Measurements from ENCODE around the gene RPP40. TPM values are rescaled to one million over a fixed set of nuclear protein-coding genes. Genes with fewer than 3 reads are reported as not detected.

Gene RPP40
- total and polyA plus RNA-seq, 9 of the 15 experiments (the other 6 are each of a cell fraction or from before 2014, with no cell fraction given), result 22.6 to 114 (median 39.0) TPM

DNA sequence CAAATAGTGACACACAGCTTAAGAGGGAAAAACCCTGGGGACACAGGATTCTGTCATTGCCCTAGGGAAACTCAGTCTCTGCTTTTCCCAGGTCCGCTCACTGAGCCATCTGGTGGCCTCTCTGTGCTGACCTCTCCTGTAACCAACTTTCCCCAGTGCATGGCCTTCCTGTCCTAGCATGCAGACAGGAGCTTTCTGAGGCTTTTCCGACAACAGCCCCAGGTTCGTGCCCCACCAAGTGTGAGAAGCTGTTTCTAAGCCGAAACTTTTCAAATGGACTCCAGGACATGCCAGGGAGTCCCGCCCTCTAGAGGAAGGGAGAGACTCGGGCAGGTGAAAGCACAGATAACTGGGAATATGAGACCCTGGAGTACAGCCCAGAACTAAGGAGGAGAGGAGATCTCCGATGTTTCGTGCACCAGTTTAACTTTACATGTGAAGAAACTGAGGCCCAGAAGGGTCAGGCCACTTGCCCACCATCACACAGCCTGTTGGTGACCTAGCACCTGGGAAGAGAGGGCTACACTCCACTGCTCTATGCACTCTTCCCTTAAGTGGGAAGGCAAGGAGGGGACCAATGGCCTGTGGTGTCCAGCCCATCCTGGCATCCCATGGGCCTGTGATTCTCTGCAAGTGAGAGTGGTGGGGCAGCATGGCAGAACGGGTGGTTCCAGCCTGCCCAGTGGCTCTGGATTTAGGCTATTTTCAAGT, 46.2 kb downstream of the RPP40 start (continued):
- TF ChIP-seq, protein P1, sequence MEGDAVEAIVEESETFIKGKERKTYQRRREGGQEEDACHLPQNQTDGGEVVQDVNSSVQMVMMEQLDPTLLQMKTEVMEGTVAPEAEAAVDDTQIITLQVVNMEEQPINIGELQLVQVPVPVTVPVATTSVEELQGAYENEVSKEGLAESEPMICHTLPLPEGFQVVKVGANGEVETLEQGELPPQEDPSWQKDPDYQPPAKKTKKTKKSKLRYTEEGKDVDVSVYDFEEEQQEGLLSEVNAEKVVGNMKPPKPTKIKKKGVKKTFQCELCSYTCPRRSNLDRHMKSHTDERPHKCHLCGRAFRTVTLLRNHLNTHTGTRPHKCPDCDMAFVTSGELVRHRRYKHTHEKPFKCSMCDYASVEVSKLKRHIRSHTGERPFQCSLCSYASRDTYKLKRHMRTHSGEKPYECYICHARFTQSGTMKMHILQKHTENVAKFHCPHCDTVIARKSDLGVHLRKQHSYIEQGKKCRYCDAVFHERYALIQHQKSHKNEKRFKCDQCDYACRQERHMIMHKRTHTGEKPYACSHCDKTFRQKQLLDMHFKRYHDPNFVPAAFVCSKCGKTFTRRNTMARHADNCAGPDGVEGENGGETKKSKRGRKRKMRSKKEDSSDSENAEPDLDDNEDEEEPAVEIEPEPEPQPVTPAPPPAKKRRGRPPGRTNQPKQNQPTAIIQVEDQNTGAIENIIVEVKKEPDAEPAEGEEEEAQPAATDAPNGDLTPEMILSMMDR (IDR thresholded peaks at IDR 0.05 in 2 of 3, conservative IDR thresholded peaks at IDR 0.05 in 1 of 3; ENCODE audit: insufficient read depth in 2 of 3, low read depth in 1 of 3, low read length in 3 of 3), result peak; percentile 47 to 63 (median 57); a peak in 5 of 6 replicates
- TF ChIP-seq, protein P2, sequence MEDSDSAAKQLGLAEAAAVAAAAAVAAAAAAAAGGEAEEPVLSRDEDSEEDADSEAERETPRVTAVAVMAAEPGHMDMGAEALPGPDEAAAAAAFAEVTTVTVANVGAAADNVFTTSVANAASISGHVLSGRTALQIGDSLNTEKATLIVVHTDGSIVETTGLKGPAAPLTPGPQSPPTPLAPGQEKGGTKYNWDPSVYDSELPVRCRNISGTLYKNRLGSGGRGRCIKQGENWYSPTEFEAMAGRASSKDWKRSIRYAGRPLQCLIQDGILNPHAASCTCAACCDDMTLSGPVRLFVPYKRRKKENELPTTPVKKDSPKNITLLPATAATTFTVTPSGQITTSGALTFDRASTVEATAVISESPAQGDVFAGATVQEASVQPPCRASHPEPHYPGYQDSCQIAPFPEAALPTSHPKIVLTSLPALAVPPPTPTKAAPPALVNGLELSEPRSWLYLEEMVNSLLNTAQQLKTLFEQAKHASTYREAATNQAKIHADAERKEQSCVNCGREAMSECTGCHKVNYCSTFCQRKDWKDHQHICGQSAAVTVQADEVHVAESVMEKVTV (CRISPR knock-in tag; IDR thresholded peaks at IDR 0.05), result no peak
- peak in 1 of 2 experiments; percentile 60; a peak in 2 of 4 replicates for TF ChIP-seq RAD21 (CRISPR knock-in tag; conservative IDR thresholded peaks at IDR 0.05 in 1 of 2, IDR thresholded peaks at IDR 0.05 in 1 of 2)
- TF ChIP-seq, protein P3, sequence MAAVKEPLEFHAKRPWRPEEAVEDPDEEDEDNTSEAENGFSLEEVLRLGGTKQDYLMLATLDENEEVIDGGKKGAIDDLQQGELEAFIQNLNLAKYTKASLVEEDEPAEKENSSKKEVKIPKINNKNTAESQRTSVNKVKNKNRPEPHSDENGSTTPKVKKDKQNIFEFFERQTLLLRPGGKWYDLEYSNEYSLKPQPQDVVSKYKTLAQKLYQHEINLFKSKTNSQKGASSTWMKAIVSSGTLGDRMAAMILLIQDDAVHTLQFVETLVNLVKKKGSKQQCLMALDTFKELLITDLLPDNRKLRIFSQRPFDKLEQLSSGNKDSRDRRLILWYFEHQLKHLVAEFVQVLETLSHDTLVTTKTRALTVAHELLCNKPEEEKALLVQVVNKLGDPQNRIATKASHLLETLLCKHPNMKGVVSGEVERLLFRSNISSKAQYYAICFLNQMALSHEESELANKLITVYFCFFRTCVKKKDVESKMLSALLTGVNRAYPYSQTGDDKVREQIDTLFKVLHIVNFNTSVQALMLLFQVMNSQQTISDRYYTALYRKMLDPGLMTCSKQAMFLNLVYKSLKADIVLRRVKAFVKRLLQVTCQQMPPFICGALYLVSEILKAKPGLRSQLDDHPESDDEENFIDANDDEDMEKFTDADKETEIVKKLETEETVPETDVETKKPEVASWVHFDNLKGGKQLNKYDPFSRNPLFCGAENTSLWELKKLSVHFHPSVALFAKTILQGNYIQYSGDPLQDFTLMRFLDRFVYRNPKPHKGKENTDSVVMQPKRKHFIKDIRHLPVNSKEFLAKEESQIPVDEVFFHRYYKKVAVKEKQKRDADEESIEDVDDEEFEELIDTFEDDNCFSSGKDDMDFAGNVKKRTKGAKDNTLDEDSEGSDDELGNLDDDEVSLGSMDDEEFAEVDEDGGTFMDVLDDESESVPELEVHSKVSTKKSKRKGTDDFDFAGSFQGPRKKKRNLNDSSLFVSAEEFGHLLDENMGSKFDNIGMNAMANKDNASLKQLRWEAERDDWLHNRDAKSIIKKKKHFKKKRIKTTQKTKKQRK (IDR thresholded peaks at IDR 0.05; ENCODE audit: borderline replicate concordance, low read depth, low read length), result no peak
- TF ChIP-seq, protein P4, sequence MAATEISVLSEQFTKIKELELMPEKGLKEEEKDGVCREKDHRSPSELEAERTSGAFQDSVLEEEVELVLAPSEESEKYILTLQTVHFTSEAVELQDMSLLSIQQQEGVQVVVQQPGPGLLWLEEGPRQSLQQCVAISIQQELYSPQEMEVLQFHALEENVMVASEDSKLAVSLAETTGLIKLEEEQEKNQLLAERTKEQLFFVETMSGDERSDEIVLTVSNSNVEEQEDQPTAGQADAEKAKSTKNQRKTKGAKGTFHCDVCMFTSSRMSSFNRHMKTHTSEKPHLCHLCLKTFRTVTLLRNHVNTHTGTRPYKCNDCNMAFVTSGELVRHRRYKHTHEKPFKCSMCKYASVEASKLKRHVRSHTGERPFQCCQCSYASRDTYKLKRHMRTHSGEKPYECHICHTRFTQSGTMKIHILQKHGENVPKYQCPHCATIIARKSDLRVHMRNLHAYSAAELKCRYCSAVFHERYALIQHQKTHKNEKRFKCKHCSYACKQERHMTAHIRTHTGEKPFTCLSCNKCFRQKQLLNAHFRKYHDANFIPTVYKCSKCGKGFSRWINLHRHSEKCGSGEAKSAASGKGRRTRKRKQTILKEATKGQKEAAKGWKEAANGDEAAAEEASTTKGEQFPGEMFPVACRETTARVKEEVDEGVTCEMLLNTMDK (IDR thresholded peaks at IDR 0.05; ENCODE audit: borderline replicate concordance, insufficient read depth, low read depth, low read length, poor library complexity, severe bottlenecking), result peak; percentile 5
- no peak for TF ChIP-seq MTA2 (IDR thresholded peaks at IDR 0.05; ENCODE audit: low read depth)
- TF ChIP-seq POLR2AphosphoS2 (IDR thresholded peaks at IDR 0.05; ENCODE audit: low read length), result 0 out of 2 replicates have a peak, but pooled peaks have one; percentile 17
- TF ChIP-seq, protein P5, sequence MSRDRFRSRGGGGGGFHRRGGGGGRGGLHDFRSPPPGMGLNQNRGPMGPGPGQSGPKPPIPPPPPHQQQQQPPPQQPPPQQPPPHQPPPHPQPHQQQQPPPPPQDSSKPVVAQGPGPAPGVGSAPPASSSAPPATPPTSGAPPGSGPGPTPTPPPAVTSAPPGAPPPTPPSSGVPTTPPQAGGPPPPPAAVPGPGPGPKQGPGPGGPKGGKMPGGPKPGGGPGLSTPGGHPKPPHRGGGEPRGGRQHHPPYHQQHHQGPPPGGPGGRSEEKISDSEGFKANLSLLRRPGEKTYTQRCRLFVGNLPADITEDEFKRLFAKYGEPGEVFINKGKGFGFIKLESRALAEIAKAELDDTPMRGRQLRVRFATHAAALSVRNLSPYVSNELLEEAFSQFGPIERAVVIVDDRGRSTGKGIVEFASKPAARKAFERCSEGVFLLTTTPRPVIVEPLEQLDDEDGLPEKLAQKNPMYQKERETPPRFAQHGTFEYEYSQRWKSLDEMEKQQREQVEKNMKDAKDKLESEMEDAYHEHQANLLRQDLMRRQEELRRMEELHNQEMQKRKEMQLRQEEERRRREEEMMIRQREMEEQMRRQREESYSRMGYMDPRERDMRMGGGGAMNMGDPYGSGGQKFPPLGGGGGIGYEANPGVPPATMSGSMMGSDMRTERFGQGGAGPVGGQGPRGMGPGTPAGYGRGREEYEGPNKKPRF (IDR thresholded peaks at IDR 0.05; ENCODE audit: low read depth, low read length), result no peak
- TF ChIP-seq KDM1A (IDR thresholded peaks at IDR 0.05), result no peak

Data from K562 (cell line).